Measurements from ENCODE around the gene RAPH1.

Gene RAPH1

GRCh38 chr2:203551778-203552177 lies 16.7 kb upstream of the RAPH1 start:
- no peak for DNase-seq

DNA sequence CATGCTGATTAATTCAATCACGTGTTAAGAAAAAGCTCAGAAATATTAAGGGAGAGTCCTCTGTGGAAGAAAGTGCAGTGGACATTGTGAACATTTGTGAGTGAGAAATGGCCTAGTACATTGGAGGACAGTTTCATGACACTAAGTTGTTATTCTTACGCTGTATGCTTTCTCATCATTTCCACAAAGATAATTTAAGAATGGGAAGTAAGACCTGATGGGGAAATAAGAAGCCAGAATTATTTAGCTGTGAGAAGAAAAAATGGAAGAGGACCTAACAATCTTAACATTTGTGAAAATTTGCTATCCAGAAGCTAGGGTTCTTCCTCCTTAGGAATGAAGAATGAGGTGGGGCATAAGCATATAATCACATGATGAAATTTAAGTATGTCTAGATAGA lies 15.2 kb upstream of the RAPH1 start:
- Histone ChIP-seq H3K27me3 (no peaks in the 10 kb centered on the region), H3K9me3 (no peaks in the 10 kb centered on the region), H3K36me3 (no peaks in the 10 kb centered on the region), H3K4me1 (no peaks in the 10 kb centered on the region), H3K4me3 (ENCODE audit: low read depth, low read length) (no peak overlapping the region)
- TF ChIP-seq, protein P1, sequence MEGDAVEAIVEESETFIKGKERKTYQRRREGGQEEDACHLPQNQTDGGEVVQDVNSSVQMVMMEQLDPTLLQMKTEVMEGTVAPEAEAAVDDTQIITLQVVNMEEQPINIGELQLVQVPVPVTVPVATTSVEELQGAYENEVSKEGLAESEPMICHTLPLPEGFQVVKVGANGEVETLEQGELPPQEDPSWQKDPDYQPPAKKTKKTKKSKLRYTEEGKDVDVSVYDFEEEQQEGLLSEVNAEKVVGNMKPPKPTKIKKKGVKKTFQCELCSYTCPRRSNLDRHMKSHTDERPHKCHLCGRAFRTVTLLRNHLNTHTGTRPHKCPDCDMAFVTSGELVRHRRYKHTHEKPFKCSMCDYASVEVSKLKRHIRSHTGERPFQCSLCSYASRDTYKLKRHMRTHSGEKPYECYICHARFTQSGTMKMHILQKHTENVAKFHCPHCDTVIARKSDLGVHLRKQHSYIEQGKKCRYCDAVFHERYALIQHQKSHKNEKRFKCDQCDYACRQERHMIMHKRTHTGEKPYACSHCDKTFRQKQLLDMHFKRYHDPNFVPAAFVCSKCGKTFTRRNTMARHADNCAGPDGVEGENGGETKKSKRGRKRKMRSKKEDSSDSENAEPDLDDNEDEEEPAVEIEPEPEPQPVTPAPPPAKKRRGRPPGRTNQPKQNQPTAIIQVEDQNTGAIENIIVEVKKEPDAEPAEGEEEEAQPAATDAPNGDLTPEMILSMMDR (IDR thresholded peaks at IDR 0.05; ENCODE audit: low read depth, low read length), result no peak
- no peak for DNase-seq

More at GRCh38 chr2:203551778-203552177, 16.7 kb upstream of the RAPH1 start:
- TF ChIP-seq, protein P1 (IDR thresholded peaks at IDR 0.05; ENCODE audit: low read depth, low read length), result no peak
- Histone ChIP-seq H3K9me3 (no peaks in the 10 kb centered on the region), H3K4me3 (ENCODE audit: low read depth, low read length) (no peak overlapping the region), H3K27me3 (no peaks in the 10 kb centered on the region), H3K36me3 (no peaks in the 10 kb centered on the region), H3K4me1 (no peaks in the 10 kb centered on the region)

- Histone ChIP-seq H3K36me3 (no peaks in the 10 kb centered on the region), H3K9me3 (no peaks in the 10 kb centered on the region), H3K4me1 (no peaks in the 10 kb centered on the region), H3K4me3 (ENCODE audit: low read depth, low read length) (no peak overlapping the region), H3K27me3 (no peaks in the 10 kb centered on the region)
- DNase-seq, result no peak
- TF ChIP-seq, protein P1 (IDR thresholded peaks at IDR 0.05; ENCODE audit: low read depth, low read length), result no peak
Measured at GRCh38 chr2:203549406-203549805, 14.3 kb upstream of the RAPH1 start.

DNA sequence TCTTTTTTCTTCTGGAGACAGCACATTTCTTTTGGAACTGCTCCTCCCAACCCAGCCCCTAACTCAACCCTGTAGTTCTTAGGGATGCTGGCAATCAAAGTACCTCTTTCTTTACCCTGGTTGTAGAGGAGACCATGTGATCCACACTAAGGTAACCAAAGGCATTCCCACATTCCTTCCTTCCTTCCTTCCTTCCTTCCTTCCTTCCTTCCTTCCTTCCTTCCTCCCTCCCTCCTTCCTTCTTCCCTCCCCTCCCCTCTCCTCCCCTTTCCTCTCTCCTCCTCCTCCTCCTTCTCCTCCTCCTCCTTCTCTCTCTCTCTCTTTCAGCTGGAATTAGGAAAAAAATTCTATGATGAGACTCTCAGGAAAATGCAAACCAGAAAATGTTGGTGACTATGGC lies 13.8 kb upstream of the RAPH1 start:
- TF ChIP-seq, protein P1 (IDR thresholded peaks at IDR 0.05; ENCODE audit: low read depth, low read length), result no peak
- no peak overlapping the region for H3K4me3 ChIP-seq (ENCODE audit: low read depth, low read length)
- DNase-seq, result no peak

GRCh38 chr2:203547356-203547755 lies 12.3 kb upstream of the RAPH1 start:
- DNase-seq, result no peak
- TF ChIP-seq, protein P1 (IDR thresholded peaks at IDR 0.05; ENCODE audit: low read depth, low read length), result no peak
- H3K9me3 ChIP-seq, result no peaks in the 10 kb centered on the region
- H3K4me3 ChIP-seq (ENCODE audit: low read depth, low read length), result no peak overlapping the region
- no peaks in the 10 kb centered on the region for H3K27me3 ChIP-seq
- no peaks in the 10 kb centered on the region for H3K4me1 ChIP-seq
- no peaks in the 10 kb centered on the region for H3K36me3 ChIP-seq

More for the DNA sequence above, 13.8 kb upstream of the RAPH1 start:
- no peaks in the 10 kb centered on the region for H3K36me3 ChIP-seq
- H3K9me3 ChIP-seq, result no peaks in the 10 kb centered on the region
- H3K27me3 ChIP-seq, result no peaks in the 10 kb centered on the region
- no peaks in the 10 kb centered on the region for H3K4me1 ChIP-seq

DNA sequence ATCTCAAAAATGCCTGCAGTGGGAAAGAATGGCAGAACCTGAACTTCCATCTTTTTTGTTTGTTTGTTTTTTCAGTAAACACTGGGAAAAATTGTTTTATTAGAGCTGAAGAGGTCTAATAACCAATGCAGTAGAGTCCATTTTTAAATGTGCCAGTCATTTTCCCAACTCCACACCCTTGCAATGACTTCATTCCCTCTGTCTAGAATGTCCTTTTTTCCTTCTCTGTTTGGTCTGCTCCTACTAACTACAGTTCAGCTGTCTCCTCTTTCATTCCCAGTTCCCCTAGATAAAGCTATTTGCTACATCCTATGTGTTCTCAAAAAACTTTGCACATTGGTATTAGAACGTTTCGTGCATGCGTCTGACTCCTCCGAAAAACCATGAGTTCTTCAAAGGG lies 9.3 kb upstream of the RAPH1 start:
- H3K9me3 ChIP-seq, result no peaks in the 10 kb centered on the region
- TF ChIP-seq, protein P1 (IDR thresholded peaks at IDR 0.05; ENCODE audit: low read depth, low read length), result no peak
- no peaks in the 10 kb centered on the region for H3K27me3 ChIP-seq
- H3K36me3 ChIP-seq, result no peaks in the 10 kb centered on the region
- no peak for DNase-seq
- H3K4me3 ChIP-seq (ENCODE audit: low read depth, low read length), result no peak overlapping the region
- no peaks in the 10 kb centered on the region for H3K4me1 ChIP-seq

Measured in BE2C (cell line).